Lower leg skin (tissue), 3 donors: ENCODE measurements around the gene UROD.

ENCODE experiments used
- POLR2A ChIP-seq, 2 donors: fragments of 450-650 bp; IDR thresholded peaks; one replicate each; pipeline ENCODE4 v1.6.1; 2016 to 2017; ENCODE audit warnings: antibody characterized with exemption in 2 of 2, mild to moderate bottlenecking in 1 of 2, moderate library complexity in 1 of 2
- TF ChIP-seq, protein P1 (sequence below), 3 donors: fragments of 450-650 bp; IDR thresholded peaks; one replicate each; pipeline ENCODE4 v1.5.1; 2016; ENCODE audit warnings: antibody characterized with exemption in 3 of 3, mild to moderate bottlenecking in 3 of 3, moderate library complexity in 2 of 3

DNA sequence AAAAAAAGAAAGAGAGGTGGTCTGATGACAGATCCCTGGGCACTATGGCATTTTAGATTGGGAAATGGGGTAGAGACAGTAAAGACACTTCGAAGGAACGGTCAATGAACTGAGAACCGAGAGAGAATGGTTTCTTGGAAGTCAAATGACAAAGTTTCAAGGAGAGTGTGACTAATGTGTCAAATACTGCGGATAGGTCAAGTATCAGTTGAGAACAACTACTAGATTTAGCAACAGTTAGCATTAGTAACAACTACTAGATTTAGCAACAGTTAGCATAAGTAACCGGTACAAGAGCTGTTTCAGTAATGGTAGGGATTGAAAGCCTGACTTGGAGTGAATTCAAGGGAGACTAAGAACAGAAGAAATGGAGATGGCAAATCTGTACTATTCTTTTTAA, 35.0 kb downstream of the UROD start:
- TF ChIP-seq, protein P1, sequence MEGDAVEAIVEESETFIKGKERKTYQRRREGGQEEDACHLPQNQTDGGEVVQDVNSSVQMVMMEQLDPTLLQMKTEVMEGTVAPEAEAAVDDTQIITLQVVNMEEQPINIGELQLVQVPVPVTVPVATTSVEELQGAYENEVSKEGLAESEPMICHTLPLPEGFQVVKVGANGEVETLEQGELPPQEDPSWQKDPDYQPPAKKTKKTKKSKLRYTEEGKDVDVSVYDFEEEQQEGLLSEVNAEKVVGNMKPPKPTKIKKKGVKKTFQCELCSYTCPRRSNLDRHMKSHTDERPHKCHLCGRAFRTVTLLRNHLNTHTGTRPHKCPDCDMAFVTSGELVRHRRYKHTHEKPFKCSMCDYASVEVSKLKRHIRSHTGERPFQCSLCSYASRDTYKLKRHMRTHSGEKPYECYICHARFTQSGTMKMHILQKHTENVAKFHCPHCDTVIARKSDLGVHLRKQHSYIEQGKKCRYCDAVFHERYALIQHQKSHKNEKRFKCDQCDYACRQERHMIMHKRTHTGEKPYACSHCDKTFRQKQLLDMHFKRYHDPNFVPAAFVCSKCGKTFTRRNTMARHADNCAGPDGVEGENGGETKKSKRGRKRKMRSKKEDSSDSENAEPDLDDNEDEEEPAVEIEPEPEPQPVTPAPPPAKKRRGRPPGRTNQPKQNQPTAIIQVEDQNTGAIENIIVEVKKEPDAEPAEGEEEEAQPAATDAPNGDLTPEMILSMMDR (IDR thresholded peaks at IDR 0.05): no peak
- no peak for TF ChIP-seq POLR2A (IDR thresholded peaks at IDR 0.05)
